ENCODE results near the gene MAD1L1. TPM values are rescaled to one million over a fixed set of nuclear protein-coding genes. Genes with fewer than 3 reads are reported as not detected.

MAD1L1 gene
- total and polyA plus RNA-seq, 2 of the 8 experiments (the other 6 are each of a cell fraction or from before 2014, with no cell fraction given), result 40.4 to 44.6 TPM

- no peak overlapping the region for H2AFZ ChIP-seq (ENCODE audit: low read length)
- no peak overlapping the region for H3K23ac ChIP-seq (ENCODE audit: insufficient read length)
- H4K91ac ChIP-seq (replicated peaks; ENCODE audit: insufficient read length, low read length), result no peak overlapping the region
- no peak overlapping the region for H2BK12ac ChIP-seq (ENCODE audit: low read depth, low read length)
- peaks cover 0 to 3% (median 0%) of the 10 kb centered on the region in 4 experiments; a peak in 3 of 7 replicates for H3K4me1 ChIP-seq (replicated peaks in 1 of 4; ENCODE audit: control insufficient read depth in 3 of 4, insufficient read depth in 4 of 4, low read length in 3 of 4)
- DNase-seq (ENCODE audit: low read depth in 1 of 2, low spot score in 2 of 2) (no peak), FAIRE-seq (no peak)
- no peak overlapping the region for H3K56ac ChIP-seq (replicated peaks; ENCODE audit: insufficient read length, low read depth, low read length)
- no peak overlapping the region for H3K18ac ChIP-seq (ENCODE audit: extremely low read depth, low read length)
- H3K4me3 ChIP-seq (ENCODE audit: extremely low read depth in 1 of 4, insufficient read depth in 2 of 4, low read depth in 3 of 4, low read length in 4 of 4), result no peak overlapping the region
- H2BK120ac ChIP-seq (replicated peaks; ENCODE audit: low read depth, low read length), result no peak overlapping the region
- H3K27ac ChIP-seq (ENCODE audit: low read depth, low read length), result no peak overlapping the region
- no peak overlapping the region for H3K4me2 ChIP-seq (ENCODE audit: insufficient read depth in 1 of 2, low read depth in 2 of 2, low read length in 2 of 2)
- H4K5ac ChIP-seq (ENCODE audit: insufficient read length, low read depth, low read length), result no peak overlapping the region
- WGBS, 2 experiments (ENCODE audit: extremely low coverage in 1 of 2, insufficient coverage in 1 of 2, insufficient read length in 1 of 2, insufficient replicate concordance in 2 of 2, low coverage in 1 of 2, low lambda C conversion rate in 2 of 2, missing lambda C conversion rate in 1 of 2), result 90% methylated on average over 25 of the region's 25 CpGs; no CpG with 5 or more reads in 1 of the 2 experiments
- peaks cover 0 to 1% of the 10 kb centered on the region in 2 experiments for H4K20me1 ChIP-seq (replicated peaks in 1 of 2; ENCODE audit: control insufficient read depth in 1 of 2, insufficient read depth in 2 of 2, low read length in 2 of 2)
- no peaks in the 10 kb centered on the region for H3K23me2 ChIP-seq (ENCODE audit: low read depth, low read length)
- H2AK5ac ChIP-seq (ENCODE audit: low read depth, low read length), result no peak overlapping the region
- H3K9me3 ChIP-seq (ENCODE audit: insufficient read depth in 2 of 2, low read depth in 1 of 2, low read length in 1 of 2), result no peaks in the 10 kb centered on the region
- H3K4ac ChIP-seq (replicated peaks; ENCODE audit: insufficient read length, low read depth, low read length), result no peak overlapping the region
- peaks cover 13% of the 10 kb centered on the region for H3K79me1 ChIP-seq (ENCODE audit: low read depth, low read length)
- POLR2A ChIA-PET (ENCODE audit: partially characterized antibody), result interaction anchor here (0.8 kb wide), 1 partner anchor 66 kb away, joined by 3 read pairs; the partner anchor contains the start of gene MAD1L1
- no peak overlapping the region for H2BK15ac ChIP-seq (ENCODE audit: low read length)
- no peak overlapping the region for H2BK20ac ChIP-seq (ENCODE audit: low read length)
- no peak for TF ChIP-seq MAX (IDR thresholded peaks at IDR 0.05)
- TF ChIP-seq SIX5 (IDR thresholded peaks at IDR 0.05; ENCODE audit: low read depth, low read length), result no peak
- TF ChIP-seq SP4 (IDR thresholded peaks at IDR 0.05; ENCODE audit: low read length), result no peak
- no peak for TF ChIP-seq BRCA1 (IDR thresholded peaks at IDR 0.05; ENCODE audit: low read depth, low read length)
- no peak for TF ChIP-seq TCF12 (IDR thresholded peaks at IDR 0.05; ENCODE audit: low read depth, low read length)
- no peak for TF ChIP-seq CBX8 (IDR thresholded peaks at IDR 0.05; ENCODE audit: borderline replicate concordance, low read depth, low read length)
- TF ChIP-seq BCL11A (IDR thresholded peaks at IDR 0.05; ENCODE audit: low read depth in 2 of 2, low read length in 2 of 2), result no peak
- no peak for TF ChIP-seq FOSL1 (IDR thresholded peaks at IDR 0.05; ENCODE audit: insufficient read depth, low read depth, low read length)
- no peak for TF ChIP-seq CTCF (IDR thresholded peaks at IDR 0.05; ENCODE audit: control extremely low read depth in 1 of 3, insufficient read depth in 1 of 3, low read depth in 1 of 3, low read length in 3 of 3)
- no peaks in the 10 kb centered on the region for H3K27me3 ChIP-seq (replicated peaks in 1 of 4; ENCODE audit: control insufficient read depth in 3 of 4, extremely low read depth in 1 of 4, insufficient read depth in 3 of 4, low read length in 3 of 4)
- no peak overlapping the region for H3K9ac ChIP-seq (replicated peaks in 1 of 4; ENCODE audit: extremely low read depth in 1 of 4, low read depth in 3 of 4, low read length in 3 of 4)
- no peak overlapping the region for H3K14ac ChIP-seq (ENCODE audit: insufficient read length)
- no peak overlapping the region; the same call in 1 of the 2 replicates for H4K8ac ChIP-seq (ENCODE audit: extremely low read depth, insufficient read depth, low read length)
- no peaks in the 10 kb centered on the region; a peak in 1 of 4 replicates for H3K79me2 ChIP-seq (ENCODE audit: control insufficient read depth in 1 of 2, insufficient read depth in 2 of 2, low read length in 2 of 2)
- H2BK5ac ChIP-seq (ENCODE audit: low read depth, low read length), result no peak overlapping the region
- peaks cover 0 to 4% (median 0%) of the 10 kb centered on the region in 4 experiments; a peak in 2 of 8 replicates for H3K36me3 ChIP-seq (ENCODE audit: control insufficient read depth in 2 of 4, insufficient read depth in 4 of 4, low read length in 3 of 4)
- CTCF ChIA-PET (ENCODE audit: partially characterized antibody), result interaction anchor here (0.6 to 1.7 kb wide), 10 partner anchors 9 to 269 kb away, joined by 3 to 6 read pairs (median 4); no protein-coding TSS in a partner anchor
Observed at GRCh38 chr7:2166625-2167280, 66.0 kb downstream of the MAD1L1 start.
